ENCODE data around the gene ELMO2. TPM values are rescaled to one million over a fixed set of nuclear protein-coding genes. Genes with fewer than 3 reads are reported as not detected.

Gene ELMO2
- total RNA-seq, 1 experiment from 2014 or later, result 45.5 TPM

- DNase-seq (ENCODE audit: low spot score), result no peak
- in situ Hi-C loops (cut with HindIII; ENCODE audit: low sequenced_read_pairs), result no loop called here
These were observed 49.3 kb downstream of the ELMO2 start for GRCh38 chr20:46357030-46357514.

- no peak for DNase-seq (ENCODE audit: low spot score)
- in situ Hi-C loops (cut with HindIII; ENCODE audit: low sequenced_read_pairs), result no loop called here
These were observed 50.0 kb downstream of the ELMO2 start for GRCh38 chr20:46356195-46357029.

GRCh38 chr20:46355778-46356177 is 50.6 kb downstream of the ELMO2 start:
- in situ Hi-C loops (cut with HindIII; ENCODE audit: low sequenced_read_pairs), result no loop called here
- peak; percentile 63 for DNase-seq (ENCODE audit: low spot score)

- in situ Hi-C loops (cut with HindIII; ENCODE audit: low sequenced_read_pairs), result no loop called here
- DNase-seq (ENCODE audit: low spot score), result no peak
These were observed 51.3 kb downstream of the ELMO2 start for GRCh38 chr20:46354920-46355654.

- in situ Hi-C loops (cut with HindIII; ENCODE audit: low sequenced_read_pairs), result no loop called here
- DNase-seq (ENCODE audit: low spot score), result no peak
These were observed 52.2 kb downstream of the ELMO2 start for GRCh38 chr20:46354207-46354555.

- in situ Hi-C loops (cut with HindIII; ENCODE audit: low sequenced_read_pairs), result no loop called here
- no peak for DNase-seq (ENCODE audit: low spot score)
These were observed 52.8 kb downstream of the ELMO2 start for GRCh38 chr20:46353500-46354206.

GRCh38 chr20:46352370-46352938 is 54.0 kb downstream of the ELMO2 start:
- in situ Hi-C loops (cut with HindIII; ENCODE audit: low sequenced_read_pairs), result no loop called here
- DNase-seq (ENCODE audit: low spot score), result no peak

- in situ Hi-C loops (cut with HindIII; ENCODE audit: low sequenced_read_pairs), result no loop called here
- DNase-seq (ENCODE audit: low spot score), result no peak
These were observed 54.9 kb downstream of the ELMO2 start for GRCh38 chr20:46351357-46352058.

- DNase-seq (ENCODE audit: low spot score), result no peak
- in situ Hi-C loops (cut with HindIII; ENCODE audit: low sequenced_read_pairs), result no loop called here
These were observed 55.5 kb downstream of the ELMO2 start for GRCh38 chr20:46350986-46351267.

- in situ Hi-C loops (cut with HindIII; ENCODE audit: low sequenced_read_pairs), result no loop called here
- DNase-seq (ENCODE audit: low spot score), result no peak
These were observed 56.0 kb downstream of the ELMO2 start for GRCh38 chr20:46350201-46350985.

GRCh38 chr20:46349742-46350056 is 56.7 kb downstream of the ELMO2 start:
- in situ Hi-C loops (cut with HindIII; ENCODE audit: low sequenced_read_pairs), result no loop called here
- DNase-seq (ENCODE audit: low spot score), result no peak

GRCh38 chr20:46349035-46349741 is 57.2 kb downstream of the ELMO2 start:
- DNase-seq (ENCODE audit: low spot score), result peak; percentile 85
- in situ Hi-C loops (cut with HindIII; ENCODE audit: low sequenced_read_pairs), result no loop called here

GRCh38 chr20:46347841-46348803 is 58.3 kb downstream of the ELMO2 start:
- in situ Hi-C loops (cut with HindIII; ENCODE audit: low sequenced_read_pairs), result no loop called here
- peak; percentile 80 for DNase-seq (ENCODE audit: low spot score)

GRCh38 chr20:46346770-46347169 is 59.6 kb downstream of the ELMO2 start:
- in situ Hi-C loops (cut with HindIII; ENCODE audit: low sequenced_read_pairs), result no loop called here

GRCh38 chr20:46344488-46345162 is 61.8 kb downstream of the ELMO2 start:
- in situ Hi-C loops (cut with HindIII; ENCODE audit: low sequenced_read_pairs), result no loop called here
- no peak for DNase-seq (ENCODE audit: low spot score)

More at GRCh38 chr20:46346770-46347169, 59.6 kb downstream of the ELMO2 start:
- DNase-seq (ENCODE audit: low spot score), result no peak

- DNase-seq (ENCODE audit: low spot score), result no peak
- in situ Hi-C loops (cut with HindIII; ENCODE audit: low sequenced_read_pairs), result no loop called here
These were observed 62.4 kb downstream of the ELMO2 start for GRCh38 chr20:46343975-46344357.

Measured in G401 (cell line).